ENCODE measurements around the gene PRRC2A. TPM values are rescaled to one million over a fixed set of nuclear protein-coding genes. Genes with fewer than 3 reads are reported as not detected.

The PRRC2A gene
- total RNA-seq, 1 donor from 2014 or later: 74.6 TPM

DNA sequence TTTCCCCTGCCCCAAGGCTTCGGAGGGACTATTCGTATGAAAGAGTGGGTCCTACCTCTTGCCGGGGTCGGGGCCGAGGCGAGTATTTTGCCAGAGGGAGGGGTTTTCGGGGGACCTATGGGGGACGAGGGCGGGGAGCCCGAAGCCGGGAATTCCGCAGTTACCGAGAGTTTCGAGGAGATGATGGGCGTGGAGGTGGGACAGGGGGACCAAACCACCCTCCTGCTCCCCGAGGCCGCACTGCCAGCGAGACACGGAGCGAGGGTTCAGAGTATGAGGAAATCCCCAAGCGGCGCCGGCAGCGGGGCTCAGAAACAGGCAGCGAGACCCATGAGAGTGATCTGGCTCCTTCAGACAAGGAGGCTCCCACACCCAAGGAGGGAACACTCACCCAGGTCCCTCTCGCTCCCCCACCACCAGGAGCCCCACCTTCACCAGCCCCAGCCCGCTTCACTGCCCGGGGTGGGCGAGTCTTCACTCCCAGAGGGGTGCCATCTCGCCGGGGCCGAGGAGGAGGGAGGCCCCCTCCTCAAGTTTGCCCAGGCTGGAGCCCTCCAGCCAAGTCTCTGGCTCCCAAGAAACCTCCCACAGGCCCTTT lies 11.3 kb downstream of the PRRC2A start:
- TF ChIP-seq, protein P1, sequence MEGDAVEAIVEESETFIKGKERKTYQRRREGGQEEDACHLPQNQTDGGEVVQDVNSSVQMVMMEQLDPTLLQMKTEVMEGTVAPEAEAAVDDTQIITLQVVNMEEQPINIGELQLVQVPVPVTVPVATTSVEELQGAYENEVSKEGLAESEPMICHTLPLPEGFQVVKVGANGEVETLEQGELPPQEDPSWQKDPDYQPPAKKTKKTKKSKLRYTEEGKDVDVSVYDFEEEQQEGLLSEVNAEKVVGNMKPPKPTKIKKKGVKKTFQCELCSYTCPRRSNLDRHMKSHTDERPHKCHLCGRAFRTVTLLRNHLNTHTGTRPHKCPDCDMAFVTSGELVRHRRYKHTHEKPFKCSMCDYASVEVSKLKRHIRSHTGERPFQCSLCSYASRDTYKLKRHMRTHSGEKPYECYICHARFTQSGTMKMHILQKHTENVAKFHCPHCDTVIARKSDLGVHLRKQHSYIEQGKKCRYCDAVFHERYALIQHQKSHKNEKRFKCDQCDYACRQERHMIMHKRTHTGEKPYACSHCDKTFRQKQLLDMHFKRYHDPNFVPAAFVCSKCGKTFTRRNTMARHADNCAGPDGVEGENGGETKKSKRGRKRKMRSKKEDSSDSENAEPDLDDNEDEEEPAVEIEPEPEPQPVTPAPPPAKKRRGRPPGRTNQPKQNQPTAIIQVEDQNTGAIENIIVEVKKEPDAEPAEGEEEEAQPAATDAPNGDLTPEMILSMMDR (IDR thresholded peaks at IDR 0.05): no peak
- TF ChIP-seq POLR2A (IDR thresholded peaks at IDR 0.05) (no peak), POLR2AphosphoS5 (IDR thresholded peaks at IDR 0.05; ENCODE audit: insufficient read depth in 1 of 2, low read depth in 1 of 2) (no peak)
- DNase-seq (ENCODE audit: extremely low spot score in 2 of 2): no peak
- H3K27ac ChIP-seq: no peak overlapping the region

DNA sequence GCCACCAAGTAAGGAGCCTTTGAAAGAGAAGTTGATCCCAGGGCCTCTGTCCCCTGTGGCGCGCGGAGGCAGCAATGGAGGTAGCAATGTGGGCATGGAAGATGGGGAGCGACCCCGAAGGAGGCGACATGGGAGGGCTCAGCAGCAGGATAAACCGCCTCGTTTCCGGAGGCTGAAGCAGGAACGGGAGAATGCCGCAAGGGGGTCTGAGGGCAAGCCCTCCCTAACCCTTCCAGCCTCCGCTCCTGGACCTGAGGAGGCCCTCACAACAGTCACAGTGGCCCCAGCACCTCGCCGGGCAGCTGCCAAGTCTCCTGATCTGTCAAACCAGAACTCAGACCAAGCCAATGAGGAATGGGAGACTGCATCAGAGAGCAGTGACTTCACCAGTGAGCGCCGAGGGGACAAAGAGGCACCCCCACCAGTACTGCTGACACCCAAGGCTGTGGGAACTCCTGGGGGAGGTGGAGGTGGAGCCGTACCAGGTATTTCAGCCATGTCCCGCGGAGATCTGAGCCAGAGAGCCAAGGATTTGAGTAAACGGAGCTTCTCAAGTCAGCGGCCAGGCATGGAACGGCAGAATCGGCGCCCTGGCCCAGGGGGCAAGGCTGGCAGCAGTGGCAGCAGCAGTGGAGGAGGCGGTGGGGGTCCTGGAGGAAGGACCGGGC lies 11.9 kb downstream of the PRRC2A start:
- Histone ChIP-seq H3K27ac (no peak overlapping the region), H3K36me3 (peaks cover 0 to 97% of the 10 kb centered on the region in 2 donors), H3K9me3 (no peaks in the 10 kb centered on the region), H3K4me3 (no peak overlapping the region), H3K27me3 (no peaks in the 10 kb centered on the region), H3K4me1 (no peaks in the 10 kb centered on the region)
- DNase-seq (ENCODE audit: extremely low spot score in 2 of 2): no peak
- intact Hi-C loops (cut with DNase I): no loop called here
- TF ChIP-seq POLR2AphosphoS5 (IDR thresholded peaks at IDR 0.05; ENCODE audit: insufficient read depth in 1 of 2, low read depth in 1 of 2): peak in 1 of 2 donors; percentile 16
- TF ChIP-seq, protein P1 (IDR thresholded peaks at IDR 0.05): no peak

More for the DNA sequence above, 11.3 kb downstream of the PRRC2A start:
- intact Hi-C loops (cut with DNase I): no loop called here
- H3K4me3 ChIP-seq: no peak overlapping the region
- peaks cover 0 to 97% of the 10 kb centered on the region in 2 donors for H3K36me3 ChIP-seq
- no peaks in the 10 kb centered on the region for H3K9me3 ChIP-seq
- H3K4me1 ChIP-seq: no peaks in the 10 kb centered on the region
- no peaks in the 10 kb centered on the region for H3K27me3 ChIP-seq

DNA sequence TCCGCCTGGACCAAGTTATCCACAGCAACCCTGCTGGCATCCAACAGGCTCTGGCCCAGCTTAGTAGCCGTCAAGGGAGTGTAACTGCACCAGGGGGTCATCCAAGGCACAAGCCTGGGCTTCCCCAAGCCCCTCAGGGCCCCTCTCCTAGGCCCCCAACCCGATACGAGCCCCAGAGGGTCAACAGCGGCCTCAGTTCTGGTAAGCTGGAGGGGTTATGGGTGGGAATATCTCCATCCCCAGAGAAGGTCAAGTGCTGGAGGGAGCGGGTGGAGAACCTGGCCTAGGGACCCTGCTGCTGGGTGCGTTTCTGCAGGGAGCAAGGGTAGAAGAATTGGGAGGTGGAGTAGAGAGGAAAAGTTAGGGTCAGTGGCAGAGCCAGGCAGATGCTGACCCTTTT lies 12.9 kb downstream of the PRRC2A start:
- TF ChIP-seq POLR2AphosphoS5 (IDR thresholded peaks at IDR 0.05; ENCODE audit: insufficient read depth in 1 of 2, low read depth in 1 of 2) (no peak), POLR2A (IDR thresholded peaks at IDR 0.05) (no peak)
- TF ChIP-seq, protein P1 (IDR thresholded peaks at IDR 0.05): no peak
- no peak for DNase-seq (ENCODE audit: extremely low spot score in 2 of 2)
- no peak overlapping the region for H3K4me3 ChIP-seq
- no peak overlapping the region for H3K27ac ChIP-seq
- intact Hi-C loops (cut with DNase I): no loop called here
- peaks cover 0 to 97% of the 10 kb centered on the region in 2 donors for H3K36me3 ChIP-seq
- no peaks in the 10 kb centered on the region for H3K9me3 ChIP-seq
- H3K27me3 ChIP-seq: no peaks in the 10 kb centered on the region
- no peaks in the 10 kb centered on the region for H3K4me1 ChIP-seq

DNA sequence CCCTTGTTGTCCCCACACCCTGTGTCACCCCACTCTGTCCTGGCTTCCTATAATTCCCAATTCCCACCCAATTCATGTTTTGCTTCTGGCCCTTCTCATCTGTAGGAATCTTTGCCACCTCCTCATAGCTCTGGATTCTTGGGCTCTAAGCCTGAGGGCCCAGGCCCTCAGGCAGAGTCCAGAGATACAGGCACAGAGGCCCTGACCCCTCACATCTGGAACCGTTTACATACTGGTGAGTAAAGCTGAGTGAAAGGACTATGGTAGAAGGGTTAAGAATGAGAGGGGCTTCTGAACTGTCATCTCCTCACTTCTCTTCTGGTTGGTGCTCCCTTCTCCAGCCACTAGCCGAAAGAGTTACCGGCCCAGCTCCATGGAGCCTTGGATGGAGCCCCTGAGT lies 13.6 kb downstream of the PRRC2A start:
- TF ChIP-seq, protein P1 (IDR thresholded peaks at IDR 0.05): no peak
- TF ChIP-seq POLR2AphosphoS5 (IDR thresholded peaks at IDR 0.05; ENCODE audit: insufficient read depth in 1 of 2, low read depth in 1 of 2) (no peak), POLR2A (IDR thresholded peaks at IDR 0.05) (no peak)
- intact Hi-C loops (cut with DNase I): no loop called here
- Histone ChIP-seq H3K4me3 (no peak overlapping the region), H3K9me3 (no peaks in the 10 kb centered on the region), H3K27ac (no peak overlapping the region), H3K36me3 (peaks cover 0 to 94% of the 10 kb centered on the region in 2 donors), H3K4me1 (no peaks in the 10 kb centered on the region), H3K27me3 (no peaks in the 10 kb centered on the region)
- no peak for DNase-seq (ENCODE audit: extremely low spot score in 2 of 2)

DNA sequence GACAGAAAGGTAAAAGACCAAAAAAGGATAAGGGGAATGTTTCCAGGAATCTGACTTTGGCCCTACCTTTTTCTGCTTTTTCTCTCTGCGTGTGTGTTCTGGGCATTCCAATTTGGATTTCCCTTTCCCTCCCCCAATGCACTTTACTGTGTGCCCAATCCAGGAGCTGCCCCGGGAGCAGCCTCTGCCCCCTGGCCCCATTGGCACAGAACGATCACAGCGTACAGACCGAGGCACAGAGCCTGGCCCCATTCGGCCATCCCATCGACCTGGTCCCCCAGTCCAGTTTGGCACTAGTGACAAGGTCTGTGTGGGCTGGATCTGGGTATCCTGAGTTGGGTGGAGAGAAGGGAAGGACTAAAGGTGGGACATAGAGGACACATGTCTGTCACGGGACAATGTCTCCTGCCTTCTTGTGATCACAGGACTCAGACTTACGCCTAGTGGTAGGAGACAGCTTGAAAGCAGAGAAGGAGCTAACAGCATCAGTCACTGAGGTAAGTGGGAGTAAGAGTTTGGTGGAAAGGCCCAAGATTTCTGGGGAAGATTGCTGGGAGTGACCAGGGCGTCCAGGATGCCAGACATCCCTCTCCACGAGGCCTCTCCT lies 14.6 kb downstream of the PRRC2A start:
- TF ChIP-seq, protein P1 (IDR thresholded peaks at IDR 0.05): no peak
- no peak for TF ChIP-seq POLR2AphosphoS5 (IDR thresholded peaks at IDR 0.05; ENCODE audit: insufficient read depth in 1 of 2, low read depth in 1 of 2)
- Histone ChIP-seq H3K4me1 (no peaks in the 10 kb centered on the region), H3K9me3 (no peaks in the 10 kb centered on the region), H3K27ac (no peak overlapping the region), H3K4me3 (no peak overlapping the region), H3K36me3 (peaks cover 0 to 94% of the 10 kb centered on the region in 2 donors), H3K27me3 (no peaks in the 10 kb centered on the region)
- DNase-seq (ENCODE audit: extremely low spot score in 2 of 2): no peak
- intact Hi-C loops (cut with DNase I): no loop called here
